K562 (cell line): ENCODE results near the gene SYNCRIP. TPM values are rescaled to one million over a fixed set of nuclear protein-coding genes. Genes with fewer than 3 reads are reported as not detected.
A peak's percentile ranks its signal among the peaks of the same experiment; 100 is the strongest.

Experiments used
- ATAC-seq: fragments of 200-7000 bp; cut with Tn5 transposase; 3 replicates; pipeline ENCODE4 v1.9.1; 2020; ENCODE audit warnings: moderate library complexity
- BruUV-seq: library from RNA; stranded (reverse); fragments of 400-500 nt; replicated peaks from 2 replicates; lab custom pipeline; 2021; lab: Mats Ljungman, UMichigan
- CTCF ChIA-PET: fragments of 300-600 bp; formaldehyde crosslinking; extraction: SDS; loops from one replicate; lab custom pipeline; 2021; ENCODE audit warnings: low intra/inter-chr PET ratio; lab: Yijun Ruan, JAX
- POLR2A ChIA-PET: fragments of 300-600, 350-650 bp; sonication (Branson Sonifier 250); formaldehyde crosslinking; extraction: SDS; loops from one replicate; lab custom pipeline; 2021; ENCODE audit warnings: antibody characterized with exemption, inconsistent platforms; lab: Yijun Ruan, JAX
- DNase-seq, 4 experiments: peaks; one replicate each; pipeline versions ENCODE4 v3.0.0 to v3.0.0-alpha.2; 2011 to 2018; ENCODE audit warnings: low spot score in 3 of 4, mixed read lengths in 3 of 4; ENCODE audit errors: extremely low read depth in 1 of 4
- FAIRE-seq: peaks from 2 replicates; lab custom pipeline; 2011; peaks lifted over from hg19 to GRCh38; lab: Jason Lieb, UNC
- H2AFZ ChIP-seq: 2 replicates; pipeline ENCODE4 v1.6.0; 2011; ENCODE audit warnings: low read depth, low read length, control low read depth, inconsistent platforms
- H3K27ac ChIP-seq: fragments of 200-600 bp; 3 replicates; pipeline ENCODE4 v1.8.0; 2011; ENCODE audit warnings: low read depth, mild to moderate bottlenecking, control low read depth, inconsistent platforms, low read length, moderate library complexity, mixed read lengths; ENCODE audit errors: extremely low read depth
- H3K27me3 ChIP-seq, 2 experiments: fragments of 300-600 bp in 1 of 2; 2 replicates in 1 of 2; 3 replicates in 1 of 2; pipeline versions ENCODE4 v1.6.0 to v1.8.0; 2011; ENCODE audit warnings: inconsistent platforms in 2 of 2, low read length in 2 of 2, mild to moderate bottlenecking in 1 of 2, mixed read lengths in 1 of 2, moderate library complexity in 1 of 2; ENCODE audit not compliant: control insufficient read depth in 2 of 2, insufficient read depth in 2 of 2
- H3K36me3 ChIP-seq: fragments of 300-600 bp; 3 replicates; pipeline ENCODE4 v1.8.0; 2011; ENCODE audit warnings: mild to moderate bottlenecking, low read length, inconsistent platforms; ENCODE audit not compliant: control insufficient read depth, insufficient read depth
- H3K4me1 ChIP-seq, 2 experiments: fragments of 200-600 bp in 1 of 2; replicated peaks in 1 of 2; 2 replicates in 1 of 2; 3 replicates in 1 of 2; pipeline versions ENCODE4 v1.5.1 to v1.8.0; 2011; ENCODE audit warnings: inconsistent platforms in 2 of 2, low read length in 2 of 2, mild to moderate bottlenecking in 1 of 2, mixed read lengths in 1 of 2, moderate library complexity in 1 of 2; ENCODE audit not compliant: control insufficient read depth in 2 of 2, insufficient read depth in 2 of 2
- H3K4me2 ChIP-seq: 2 replicates; pipeline ENCODE4 v1.6.1; 2011; ENCODE audit warnings: low read length, control low read depth, inconsistent platforms, mixed read lengths; ENCODE audit not compliant: insufficient read depth
- H3K4me3 ChIP-seq: fragments of 200-600 bp; sonication (generic), shearing (Covaris generic); 2 replicates; pipeline ENCODE4 v1.5.1; 2016; ENCODE audit warnings: control low read depth, inconsistent platforms
- H3K79me2 ChIP-seq: fragments of 200-600 bp; 3 replicates; pipeline ENCODE4 v1.8.0; 2011; ENCODE audit warnings: low read length, inconsistent platforms; ENCODE audit not compliant: control insufficient read depth, insufficient read depth
- H3K9ac ChIP-seq, 2 experiments: 2 replicates each; pipeline versions ENCODE4 v1.6.0 to v1.6.1; 2011; ENCODE audit warnings: low read depth in 2 of 2, low read length in 2 of 2, control low read depth in 1 of 2, inconsistent platforms in 1 of 2, mild to moderate bottlenecking in 1 of 2, mixed read lengths in 1 of 2; ENCODE audit not compliant: insufficient read depth in 1 of 2
- H3K9me1 ChIP-seq: one replicate; pipeline ENCODE4 v1.6.0; 2011; ENCODE audit warnings: inconsistent platforms, mild to moderate bottlenecking, low read length, moderate library complexity; ENCODE audit not compliant: control insufficient read depth, insufficient read depth
- H3K9me3 ChIP-seq: replicated peaks from 2 replicates; pipeline ENCODE4 v1.5.1; 2011; ENCODE audit warnings: low read depth, low read length, inconsistent platforms; ENCODE audit not compliant: control insufficient read depth, insufficient read depth
- H4K20me1 ChIP-seq: replicated peaks from 2 replicates; pipeline ENCODE4 v1.6.1; 2011; ENCODE audit warnings: low read length, inconsistent platforms, mixed read lengths; ENCODE audit not compliant: control insufficient read depth, insufficient read depth
- CHD1 ChIP-seq: fragments of 200-600 bp; sonication (generic); IDR thresholded peaks from one replicate; pipeline ENCODE4 v1.6.1; 2012; ENCODE audit warnings: mild to moderate bottlenecking, moderate library complexity, low read length, inconsistent platforms
- ELF1 ChIP-seq: fragments of 200-800 bp; sonication (Bioruptor generic); IDR thresholded peaks from 2 replicates; pipeline ENCODE4 v1.6.1; 2016; ENCODE audit warnings: missing genetic modification characterization, missing compliant biosample characterization
- HDAC1 ChIP-seq, 2 experiments: fragments of 450-650 bp; IDR thresholded peaks; 2 replicates each; pipeline ENCODE4 v1.6.1; 2016 to 2017; ENCODE audit warnings: inconsistent platforms in 1 of 2, mild to moderate bottlenecking in 1 of 2, moderate library complexity in 1 of 2
- JUNB ChIP-seq: fragments of 450-650 bp; formaldehyde crosslinking; conservative IDR thresholded peaks from 2 replicates; pipeline ENCODE4 v1.4.0; 2020; ENCODE audit warnings: mild to moderate bottlenecking
- MAFF ChIP-seq: IDR thresholded peaks from 2 replicates; pipeline ENCODE4 v1.6.1; 2012; ENCODE audit warnings: low read length, improper control_type of control experiment
- NFATC3 ChIP-seq: fragments of 450-650 bp; IDR thresholded peaks from 2 replicates; pipeline ENCODE4 v1.6.1; 2017; ENCODE audit warnings: mild to moderate bottlenecking
- PCBP1 ChIP-seq: fragments of 200-400 bp; formaldehyde crosslinking; IDR thresholded peaks from 2 replicates; pipeline ENCODE4 v1.6.1; 2018; ENCODE audit warnings: mild to moderate bottlenecking, low read depth, low read length; ENCODE audit not compliant: poor library complexity, severe bottlenecking
- POLR2H ChIP-seq: IDR thresholded peaks from 2 replicates; pipeline ENCODE4 v1.6.1; 2016; ENCODE audit warnings: missing genetic modification characterization, low read depth, mild to moderate bottlenecking, control low read depth, missing compliant biosample characterization, moderate library complexity
- RB1 ChIP-seq: fragments of 450-650 bp; IDR thresholded peaks from 2 replicates; pipeline ENCODE4 v1.6.1; 2017; ENCODE audit warnings: low read depth, mild to moderate bottlenecking
- TCF3 ChIP-seq: sonication (generic); formaldehyde crosslinking; IDR thresholded peaks from 2 replicates; pipeline ENCODE4 v1.4.0; 2020; ENCODE audit warnings: mild to moderate bottlenecking, missing genetic modification reagents
- UBTF ChIP-seq, 2 experiments: IDR thresholded peaks; 2 replicates each; pipeline ENCODE4 v1.6.1; 2012; ENCODE audit warnings: improper control_type of control experiment in 2 of 2, low read depth in 2 of 2, low read length in 2 of 2, borderline replicate concordance in 1 of 2
- ZFPM2 ChIP-seq: fragments of 250-450 bp; sonication (Bioruptor Pico); IDR thresholded peaks from 2 replicates; pipeline ENCODE4 v1.5.1; 2022; ENCODE audit warnings: mild to moderate bottlenecking
- ZNF561 ChIP-seq: fragments of 450-650 bp; formaldehyde crosslinking; conservative IDR thresholded peaks from 2 replicates; pipeline ENCODE4 v1.4.0; 2020; ENCODE audit warnings: mild to moderate bottlenecking, moderate library complexity
- ZNF764 ChIP-seq: fragments of 250-450 bp; sonication (Bioruptor Pico); IDR thresholded peaks from 2 replicates; pipeline ENCODE4 v1.4.0; 2020; ENCODE audit warnings: low read depth, mild to moderate bottlenecking, moderate library complexity
- WGBS: fragments of 100-300 bp; shearing (Covaris generic); methylation state at CpG from one replicate; pipeline ENCODE4 v1.1.6; 2016; ENCODE audit warnings: low coverage, mixed read lengths; ENCODE audit not compliant: insufficient coverage; ENCODE audit errors: missing lambda C conversion rate; 5-methylcytosine and 5-hydroxymethylcytosine counted together
- in situ Hi-C: fragments of 300-500 bp; cut with MboI; formaldehyde crosslinking; loops from 4 replicates; pipeline ENCODE4 v1.15.0; 2018; ENCODE audit warnings: inconsistent platforms, mixed read lengths
- intact Hi-C: fragments of 100-400 bp; cut with micrococcal nuclease; formaldehyde crosslinking; loops from 2 replicates; pipeline ENCODE4 v1.14.2; 2022
- polyA plus RNA-seq, 8 experiments: library from polyadenylated mRNA; depleted of rRNA in 4 of 8; stranded (reverse) in 5 of 8; unstranded in 3 of 8; fragments of >200 nt; fragmentation: Nextera tagmentation in 2 of 8; fragmentation: Illumina TruSeq in 1 of 8; extraction: Ambion mirVana in 2 of 8; extraction: Trizol in 1 of 8; gene quantifications; 2 replicates each; pipeline versions ENCODE4 v1.2.1 to v1.2.3, GENCODE V29; 2011 to 2014; ENCODE audit warnings: inconsistent platforms in 1 of 8, missing spikeins in 1 of 8
- total RNA-seq, 7 experiments: library from RNA; depleted of rRNA in 6 of 7; stranded (reverse); fragments of >200 nt in 6 of 7; fragmentation: Illumina TruSeq in 2 of 7; extraction: Trizol in 2 of 7; gene quantifications; 2 replicates each; pipeline versions ENCODE4 v1.2.1 to v1.2.3, GENCODE V29; 2011 to 2021; ENCODE audit warnings: low replicate concordance in 1 of 7
- TF ChIP-seq, protein P1 (sequence below): sonication (generic); formaldehyde crosslinking; IDR thresholded peaks from 2 replicates; pipeline ENCODE4 v1.8.0; 2023; ENCODE audit warnings: missing genetic modification reagents, mild to moderate bottlenecking, borderline replicate concordance

The SYNCRIP gene
- total and polyA plus RNA-seq, 9 of the 15 experiments (the other 6 are each of a cell fraction or from before 2014, with no cell fraction given) = 46.5 to 295 (median 140) TPM

GRCh38 chr6:85640821-85641220 lies 1.9 kb downstream of the SYNCRIP start:
- no peak overlapping the region; the same call in 2 of the 3 replicates for H3K27ac ChIP-seq
- peaks cover 59% of the 10 kb centered on the region for H3K36me3 ChIP-seq
- H3K79me2 ChIP-seq = peaks cover 76% of the 10 kb centered on the region
- FAIRE-seq (no peak), ATAC-seq (no peak), DNase-seq (peak in 1 of 4 experiments; percentile 14)
- H3K9me1 ChIP-seq = no peaks in the 10 kb centered on the region
- 8% methylated on average over 3 of the region's 3 CpGs for WGBS
- in situ Hi-C loops = loop anchor here (5.0 kb wide), 1 partner anchor 36 kb away; no protein-coding TSS in a partner anchor
- intact Hi-C loops = no loop called here
- H3K9ac ChIP-seq = peak overlapping the region in 1 of 2 experiments; percentile 98; a peak in 3 of 4 replicates
- H3K9me3 ChIP-seq = peaks cover 4% of the 10 kb centered on the region
- TF ChIP-seq PCBP1 = no peak
- TF ChIP-seq NFATC3 = no peak
- TF ChIP-seq CHD1 = peak; percentile 65
- TF ChIP-seq MAFF = no peak
- TF ChIP-seq ELF1 = no peak
- TF ChIP-seq POLR2H = no peak
- no peak for TF ChIP-seq ZNF561 (CRISPR knock-in tag)
- TF ChIP-seq HDAC1 (IDR thresholded peaks at IDR 0.05) = 0 out of 4 replicates have a peak, but pooled peaks of 1 of the 2 experiments have one; percentile 12
- no peak for TF ChIP-seq ZFPM2 (CRISPR knock-in tag)
- no peak for TF ChIP-seq UBTF (IDR thresholded peaks at IDR 0.05; ENCODE audit: borderline replicate concordance in 1 of 2, low read depth in 2 of 2, low read length in 2 of 2)
- no peak for TF ChIP-seq ZNF764
- TF ChIP-seq, protein P1, sequence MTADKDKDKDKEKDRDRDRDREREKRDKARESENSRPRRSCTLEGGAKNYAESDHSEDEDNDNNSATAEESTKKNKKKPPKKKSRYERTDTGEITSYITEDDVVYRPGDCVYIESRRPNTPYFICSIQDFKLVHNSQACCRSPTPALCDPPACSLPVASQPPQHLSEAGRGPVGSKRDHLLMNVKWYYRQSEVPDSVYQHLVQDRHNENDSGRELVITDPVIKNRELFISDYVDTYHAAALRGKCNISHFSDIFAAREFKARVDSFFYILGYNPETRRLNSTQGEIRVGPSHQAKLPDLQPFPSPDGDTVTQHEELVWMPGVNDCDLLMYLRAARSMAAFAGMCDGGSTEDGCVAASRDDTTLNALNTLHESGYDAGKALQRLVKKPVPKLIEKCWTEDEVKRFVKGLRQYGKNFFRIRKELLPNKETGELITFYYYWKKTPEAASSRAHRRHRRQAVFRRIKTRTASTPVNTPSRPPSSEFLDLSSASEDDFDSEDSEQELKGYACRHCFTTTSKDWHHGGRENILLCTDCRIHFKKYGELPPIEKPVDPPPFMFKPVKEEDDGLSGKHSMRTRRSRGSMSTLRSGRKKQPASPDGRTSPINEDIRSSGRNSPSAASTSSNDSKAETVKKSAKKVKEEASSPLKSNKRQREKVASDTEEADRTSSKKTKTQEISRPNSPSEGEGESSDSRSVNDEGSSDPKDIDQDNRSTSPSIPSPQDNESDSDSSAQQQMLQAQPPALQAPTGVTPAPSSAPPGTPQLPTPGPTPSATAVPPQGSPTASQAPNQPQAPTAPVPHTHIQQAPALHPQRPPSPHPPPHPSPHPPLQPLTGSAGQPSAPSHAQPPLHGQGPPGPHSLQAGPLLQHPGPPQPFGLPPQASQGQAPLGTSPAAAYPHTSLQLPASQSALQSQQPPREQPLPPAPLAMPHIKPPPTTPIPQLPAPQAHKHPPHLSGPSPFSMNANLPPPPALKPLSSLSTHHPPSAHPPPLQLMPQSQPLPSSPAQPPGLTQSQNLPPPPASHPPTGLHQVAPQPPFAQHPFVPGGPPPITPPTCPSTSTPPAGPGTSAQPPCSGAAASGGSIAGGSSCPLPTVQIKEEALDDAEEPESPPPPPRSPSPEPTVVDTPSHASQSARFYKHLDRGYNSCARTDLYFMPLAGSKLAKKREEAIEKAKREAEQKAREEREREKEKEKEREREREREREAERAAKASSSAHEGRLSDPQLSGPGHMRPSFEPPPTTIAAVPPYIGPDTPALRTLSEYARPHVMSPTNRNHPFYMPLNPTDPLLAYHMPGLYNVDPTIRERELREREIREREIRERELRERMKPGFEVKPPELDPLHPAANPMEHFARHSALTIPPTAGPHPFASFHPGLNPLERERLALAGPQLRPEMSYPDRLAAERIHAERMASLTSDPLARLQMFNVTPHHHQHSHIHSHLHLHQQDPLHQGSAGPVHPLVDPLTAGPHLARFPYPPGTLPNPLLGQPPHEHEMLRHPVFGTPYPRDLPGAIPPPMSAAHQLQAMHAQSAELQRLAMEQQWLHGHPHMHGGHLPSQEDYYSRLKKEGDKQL (CRISPR knock-in tag) = no peak
- TF ChIP-seq TCF3 (CRISPR knock-in tag) = no peak
- TF ChIP-seq RB1 = no peak
- no peak for TF ChIP-seq JUNB (CRISPR knock-in tag)
- H3K27me3 ChIP-seq = no peaks in the 10 kb centered on the region
- H3K4me3 ChIP-seq = peak overlapping the region; percentile 87
- POLR2A ChIA-PET = interaction anchor here (0.8 to 8.1 kb wide), 5 partner anchors 11 to 47 kb away, joined by 3 to 188 read pairs (median 4); partner anchors contain the start of gene SNX14
- H4K20me1 ChIP-seq = peaks cover 27% of the 10 kb centered on the region
- peak overlapping the region; percentile 96 for H3K4me2 ChIP-seq
- CTCF ChIA-PET = no interaction called here
- no peak overlapping the region for H2AFZ ChIP-seq
- H3K4me1 ChIP-seq = peaks cover 13 to 19% of the 10 kb centered on the region in 2 experiments; a peak in 4 of 5 replicates
- BruUV-seq = no TSS peak
